ENCODE measurements around the gene ACE.

DNA sequence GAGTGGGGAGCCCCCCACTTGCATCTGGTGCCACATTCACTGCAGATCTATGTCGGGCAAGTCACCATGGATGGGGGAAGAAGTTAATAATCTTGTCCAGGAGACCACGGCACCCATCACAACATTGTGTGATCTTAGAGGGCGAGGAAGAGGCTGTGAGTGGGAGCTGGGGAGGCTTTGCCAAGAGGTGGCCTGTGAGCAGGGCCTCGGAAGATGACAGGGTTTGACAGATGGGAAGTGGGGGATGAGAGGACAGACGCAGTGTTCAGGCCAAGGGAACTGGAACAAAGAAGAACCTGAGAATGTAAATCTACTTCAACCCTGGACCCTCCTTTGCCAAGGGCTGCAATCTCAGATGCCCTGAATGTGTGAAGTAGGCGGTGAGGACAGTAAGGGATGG, 12.4 kb downstream of the ACE start:
- TF ChIP-seq, protein P1, sequence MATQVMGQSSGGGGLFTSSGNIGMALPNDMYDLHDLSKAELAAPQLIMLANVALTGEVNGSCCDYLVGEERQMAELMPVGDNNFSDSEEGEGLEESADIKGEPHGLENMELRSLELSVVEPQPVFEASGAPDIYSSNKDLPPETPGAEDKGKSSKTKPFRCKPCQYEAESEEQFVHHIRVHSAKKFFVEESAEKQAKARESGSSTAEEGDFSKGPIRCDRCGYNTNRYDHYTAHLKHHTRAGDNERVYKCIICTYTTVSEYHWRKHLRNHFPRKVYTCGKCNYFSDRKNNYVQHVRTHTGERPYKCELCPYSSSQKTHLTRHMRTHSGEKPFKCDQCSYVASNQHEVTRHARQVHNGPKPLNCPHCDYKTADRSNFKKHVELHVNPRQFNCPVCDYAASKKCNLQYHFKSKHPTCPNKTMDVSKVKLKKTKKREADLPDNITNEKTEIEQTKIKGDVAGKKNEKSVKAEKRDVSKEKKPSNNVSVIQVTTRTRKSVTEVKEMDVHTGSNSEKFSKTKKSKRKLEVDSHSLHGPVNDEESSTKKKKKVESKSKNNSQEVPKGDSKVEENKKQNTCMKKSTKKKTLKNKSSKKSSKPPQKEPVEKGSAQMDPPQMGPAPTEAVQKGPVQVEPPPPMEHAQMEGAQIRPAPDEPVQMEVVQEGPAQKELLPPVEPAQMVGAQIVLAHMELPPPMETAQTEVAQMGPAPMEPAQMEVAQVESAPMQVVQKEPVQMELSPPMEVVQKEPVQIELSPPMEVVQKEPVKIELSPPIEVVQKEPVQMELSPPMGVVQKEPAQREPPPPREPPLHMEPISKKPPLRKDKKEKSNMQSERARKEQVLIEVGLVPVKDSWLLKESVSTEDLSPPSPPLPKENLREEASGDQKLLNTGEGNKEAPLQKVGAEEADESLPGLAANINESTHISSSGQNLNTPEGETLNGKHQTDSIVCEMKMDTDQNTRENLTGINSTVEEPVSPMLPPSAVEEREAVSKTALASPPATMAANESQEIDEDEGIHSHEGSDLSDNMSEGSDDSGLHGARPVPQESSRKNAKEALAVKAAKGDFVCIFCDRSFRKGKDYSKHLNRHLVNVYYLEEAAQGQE (IDR thresholded peaks at IDR 0.05; ENCODE audit: insufficient read depth in 1 of 2, low read depth in 2 of 2, low read length in 1 of 2), result no peak
- TF ChIP-seq, protein P2, sequence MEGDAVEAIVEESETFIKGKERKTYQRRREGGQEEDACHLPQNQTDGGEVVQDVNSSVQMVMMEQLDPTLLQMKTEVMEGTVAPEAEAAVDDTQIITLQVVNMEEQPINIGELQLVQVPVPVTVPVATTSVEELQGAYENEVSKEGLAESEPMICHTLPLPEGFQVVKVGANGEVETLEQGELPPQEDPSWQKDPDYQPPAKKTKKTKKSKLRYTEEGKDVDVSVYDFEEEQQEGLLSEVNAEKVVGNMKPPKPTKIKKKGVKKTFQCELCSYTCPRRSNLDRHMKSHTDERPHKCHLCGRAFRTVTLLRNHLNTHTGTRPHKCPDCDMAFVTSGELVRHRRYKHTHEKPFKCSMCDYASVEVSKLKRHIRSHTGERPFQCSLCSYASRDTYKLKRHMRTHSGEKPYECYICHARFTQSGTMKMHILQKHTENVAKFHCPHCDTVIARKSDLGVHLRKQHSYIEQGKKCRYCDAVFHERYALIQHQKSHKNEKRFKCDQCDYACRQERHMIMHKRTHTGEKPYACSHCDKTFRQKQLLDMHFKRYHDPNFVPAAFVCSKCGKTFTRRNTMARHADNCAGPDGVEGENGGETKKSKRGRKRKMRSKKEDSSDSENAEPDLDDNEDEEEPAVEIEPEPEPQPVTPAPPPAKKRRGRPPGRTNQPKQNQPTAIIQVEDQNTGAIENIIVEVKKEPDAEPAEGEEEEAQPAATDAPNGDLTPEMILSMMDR (IDR thresholded peaks at IDR 0.05), result no peak
- TF ChIP-seq SIN3A (IDR thresholded peaks at IDR 0.05; ENCODE audit: borderline replicate concordance, insufficient read depth, low read depth, low read length) (no peak), POLR2AphosphoS5 (IDR thresholded peaks at IDR 0.05; ENCODE audit: low read depth, low read length) (no peak), TCF7L2 (IDR thresholded peaks at IDR 0.05; ENCODE audit: low read depth, low read length) (no peak)
